K562 (cell line): ENCODE measurements around the gene ARHGAP31. TPM values are rescaled to one million over a fixed set of nuclear protein-coding genes. Genes with fewer than 3 reads are reported as not detected.

ENCODE experiments used
- ATAC-seq: fragments of 200-7000 bp; cut with Tn5 transposase; 3 replicates; pipeline ENCODE4 v1.9.1; 2020; ENCODE audit warnings: moderate library complexity
- BruUV-seq: library from RNA; stranded (reverse); fragments of 400-500 nt; replicated peaks from 2 replicates; lab custom pipeline; 2021; lab: Mats Ljungman, UMichigan
- CTCF ChIA-PET: fragments of 300-600 bp; formaldehyde crosslinking; extraction: SDS; loops from one replicate; lab custom pipeline; 2021; ENCODE audit warnings: low intra/inter-chr PET ratio; lab: Yijun Ruan, JAX
- POLR2A ChIA-PET: fragments of 300-600, 350-650 bp; sonication (Branson Sonifier 250); formaldehyde crosslinking; extraction: SDS; loops from one replicate; lab custom pipeline; 2021; ENCODE audit warnings: antibody characterized with exemption, inconsistent platforms; lab: Yijun Ruan, JAX
- DNase-seq, 4 experiments: peaks; one replicate each; pipeline versions ENCODE4 v3.0.0 to v3.0.0-alpha.2; 2011 to 2018; ENCODE audit warnings: low spot score in 3 of 4, mixed read lengths in 3 of 4; ENCODE audit errors: extremely low read depth in 1 of 4
- FAIRE-seq: peaks from 2 replicates; lab custom pipeline; 2011; peaks lifted over from hg19 to GRCh38; lab: Jason Lieb, UNC
- H2AFZ ChIP-seq: 2 replicates; pipeline ENCODE4 v1.6.0; 2011; ENCODE audit warnings: low read depth, low read length, control low read depth, inconsistent platforms
- H3K27ac ChIP-seq: fragments of 200-600 bp; 3 replicates; pipeline ENCODE4 v1.8.0; 2011; ENCODE audit warnings: low read depth, mild to moderate bottlenecking, control low read depth, inconsistent platforms, low read length, moderate library complexity, mixed read lengths; ENCODE audit errors: extremely low read depth
- H3K27me3 ChIP-seq, 2 experiments: fragments of 300-600 bp in 1 of 2; 2 replicates in 1 of 2; 3 replicates in 1 of 2; pipeline versions ENCODE4 v1.6.0 to v1.8.0; 2011; ENCODE audit warnings: inconsistent platforms in 2 of 2, low read length in 2 of 2, mild to moderate bottlenecking in 1 of 2, mixed read lengths in 1 of 2, moderate library complexity in 1 of 2; ENCODE audit not compliant: control insufficient read depth in 2 of 2, insufficient read depth in 2 of 2
- H3K36me3 ChIP-seq: fragments of 300-600 bp; 3 replicates; pipeline ENCODE4 v1.8.0; 2011; ENCODE audit warnings: mild to moderate bottlenecking, low read length, inconsistent platforms; ENCODE audit not compliant: control insufficient read depth, insufficient read depth
- H3K4me1 ChIP-seq, 2 experiments: fragments of 200-600 bp in 1 of 2; replicated peaks in 1 of 2; 2 replicates in 1 of 2; 3 replicates in 1 of 2; pipeline versions ENCODE4 v1.5.1 to v1.8.0; 2011; ENCODE audit warnings: inconsistent platforms in 2 of 2, low read length in 2 of 2, mild to moderate bottlenecking in 1 of 2, mixed read lengths in 1 of 2, moderate library complexity in 1 of 2; ENCODE audit not compliant: control insufficient read depth in 2 of 2, insufficient read depth in 2 of 2
- H3K4me2 ChIP-seq: 2 replicates; pipeline ENCODE4 v1.6.1; 2011; ENCODE audit warnings: low read length, control low read depth, inconsistent platforms, mixed read lengths; ENCODE audit not compliant: insufficient read depth
- H3K4me3 ChIP-seq: fragments of 200-600 bp; sonication (generic), shearing (Covaris generic); 2 replicates; pipeline ENCODE4 v1.5.1; 2016; ENCODE audit warnings: control low read depth, inconsistent platforms
- H3K79me2 ChIP-seq: fragments of 200-600 bp; 3 replicates; pipeline ENCODE4 v1.8.0; 2011; ENCODE audit warnings: low read length, inconsistent platforms; ENCODE audit not compliant: control insufficient read depth, insufficient read depth
- H3K9ac ChIP-seq, 2 experiments: 2 replicates each; pipeline versions ENCODE4 v1.6.0 to v1.6.1; 2011; ENCODE audit warnings: low read depth in 2 of 2, low read length in 2 of 2, control low read depth in 1 of 2, inconsistent platforms in 1 of 2, mild to moderate bottlenecking in 1 of 2, mixed read lengths in 1 of 2; ENCODE audit not compliant: insufficient read depth in 1 of 2
- H3K9me1 ChIP-seq: one replicate; pipeline ENCODE4 v1.6.0; 2011; ENCODE audit warnings: inconsistent platforms, mild to moderate bottlenecking, low read length, moderate library complexity; ENCODE audit not compliant: control insufficient read depth, insufficient read depth
- H3K9me3 ChIP-seq: replicated peaks from 2 replicates; pipeline ENCODE4 v1.5.1; 2011; ENCODE audit warnings: low read depth, low read length, inconsistent platforms; ENCODE audit not compliant: control insufficient read depth, insufficient read depth
- H4K20me1 ChIP-seq: replicated peaks from 2 replicates; pipeline ENCODE4 v1.6.1; 2011; ENCODE audit warnings: low read length, inconsistent platforms, mixed read lengths; ENCODE audit not compliant: control insufficient read depth, insufficient read depth
- CREB3 ChIP-seq: fragments of 450-650 bp; conservative IDR thresholded peaks from 2 replicates; pipeline ENCODE4 v1.6.1; 2016; ENCODE audit warnings: missing genetic modification characterization, low read depth, mild to moderate bottlenecking, missing compliant biosample characterization, moderate library complexity
- CREM ChIP-seq: IDR thresholded peaks from 2 replicates; pipeline ENCODE4 v1.6.1; 2014; ENCODE audit warnings: antibody characterized with exemption, low read depth
- FIP1L1 ChIP-seq: fragments of 200-400 bp; formaldehyde crosslinking; IDR thresholded peaks from 2 replicates; pipeline ENCODE4 v1.6.1; 2018; ENCODE audit warnings: mild to moderate bottlenecking, low read depth, low read length; ENCODE audit not compliant: poor library complexity, severe bottlenecking
- HDAC1 ChIP-seq, 2 experiments: fragments of 450-650 bp; IDR thresholded peaks; 2 replicates each; pipeline ENCODE4 v1.6.1; 2016 to 2017; ENCODE audit warnings: inconsistent platforms in 1 of 2, mild to moderate bottlenecking in 1 of 2, moderate library complexity in 1 of 2
- HDAC2 ChIP-seq: fragments of 450-650 bp; IDR thresholded peaks from 2 replicates; pipeline ENCODE4 v1.6.1; 2016; ENCODE audit warnings: mild to moderate bottlenecking
- HDAC8 ChIP-seq: fragments of 450-650 bp; IDR thresholded peaks from 2 replicates; pipeline ENCODE4 v1.6.1; 2016; ENCODE audit warnings: mild to moderate bottlenecking, missing genetic modification characterization, moderate library complexity, missing compliant biosample characterization
- IFI16 ChIP-seq: fragments of 250-450 bp; sonication (Bioruptor Pico); IDR thresholded peaks from 2 replicates; pipeline ENCODE4 v2.1.2; 2022; ENCODE audit warnings: mild to moderate bottlenecking, inconsistent platforms
- LEF1 ChIP-seq: fragments of 450-650 bp; IDR thresholded peaks from 2 replicates; pipeline ENCODE4 v1.6.1; 2016; ENCODE audit warnings: mild to moderate bottlenecking
- MITF ChIP-seq: IDR thresholded peaks from 2 replicates; pipeline ENCODE4 v1.6.1; 2014; ENCODE audit warnings: antibody characterized with exemption
- MXD1 ChIP-seq: fragments of 250-450 bp; sonication (Bioruptor Pico); IDR thresholded peaks from 2 replicates; pipeline ENCODE4 v1.8.0; 2021; ENCODE audit warnings: borderline replicate concordance, mild to moderate bottlenecking, moderate library complexity; ENCODE audit not compliant: poor library complexity, severe bottlenecking
- TCF15 ChIP-seq: fragments of 250-450 bp; sonication (Bioruptor Pico); IDR thresholded peaks from 2 replicates; pipeline ENCODE4 v1.8.0; 2022; ENCODE audit warnings: moderate library complexity, mild to moderate bottlenecking, inconsistent platforms
- THAP7 ChIP-seq: fragments of 250-450 bp; sonication (Bioruptor Pico); IDR thresholded peaks from 2 replicates; pipeline ENCODE4 v1.5.0; 2021
- TRIM24 ChIP-seq, 2 experiments: fragments of 450-650 bp; IDR thresholded peaks; 2 replicates each; pipeline ENCODE4 v1.6.1; 2016
- WHSC1 ChIP-seq: IDR thresholded peaks from one replicate; pipeline ENCODE4 v1.6.1; 2012; ENCODE audit warnings: low read length, control low read depth, inconsistent platforms
- ZNF507 ChIP-seq: conservative IDR thresholded peaks from 2 replicates; pipeline ENCODE4 v1.6.1; 2017; ENCODE audit warnings: missing genetic modification characterization, missing compliant biosample characterization
- ZNF639 ChIP-seq, 2 experiments: fragments of 200-800 bp in 1 of 2; sonication (Bioruptor generic) in 1 of 2; sonication (generic) in 1 of 2; formaldehyde crosslinking in 1 of 2; IDR thresholded peaks in 1 of 2; conservative IDR thresholded peaks in 1 of 2; 2 replicates each; pipeline versions ENCODE4 v1.5.0 to v1.6.1; 2016 to 2020; ENCODE audit warnings: missing compliant biosample characterization in 1 of 2, missing genetic modification characterization in 1 of 2, missing genetic modification reagents in 1 of 2
- WGBS: fragments of 100-300 bp; shearing (Covaris generic); methylation state at CpG from one replicate; pipeline ENCODE4 v1.1.6; 2016; ENCODE audit warnings: low coverage, mixed read lengths; ENCODE audit not compliant: insufficient coverage; ENCODE audit errors: missing lambda C conversion rate; 5-methylcytosine and 5-hydroxymethylcytosine counted together
- in situ Hi-C: fragments of 300-500 bp; cut with MboI; formaldehyde crosslinking; loops from 4 replicates; pipeline ENCODE4 v1.15.0; 2018; ENCODE audit warnings: inconsistent platforms, mixed read lengths
- intact Hi-C: fragments of 100-400 bp; cut with micrococcal nuclease; formaldehyde crosslinking; loops from 2 replicates; pipeline ENCODE4 v1.14.2; 2022
- polyA plus RNA-seq, 8 experiments: library from polyadenylated mRNA; depleted of rRNA in 4 of 8; stranded (reverse) in 5 of 8; unstranded in 3 of 8; fragments of >200 nt; fragmentation: Nextera tagmentation in 2 of 8; fragmentation: Illumina TruSeq in 1 of 8; extraction: Ambion mirVana in 2 of 8; extraction: Trizol in 1 of 8; gene quantifications; 2 replicates each; pipeline versions ENCODE4 v1.2.1 to v1.2.3, GENCODE V29; 2011 to 2014; ENCODE audit warnings: inconsistent platforms in 1 of 8, missing spikeins in 1 of 8
- total RNA-seq, 7 experiments: library from RNA; depleted of rRNA in 6 of 7; stranded (reverse); fragments of >200 nt in 6 of 7; fragmentation: Illumina TruSeq in 2 of 7; extraction: Trizol in 2 of 7; gene quantifications; 2 replicates each; pipeline versions ENCODE4 v1.2.1 to v1.2.3, GENCODE V29; 2011 to 2021; ENCODE audit warnings: low replicate concordance in 1 of 7

The ARHGAP31 gene
- total and polyA plus RNA-seq, 9 of the 15 experiments (the other 6 are each of a cell fraction or from before 2014, with no cell fraction given) = under 0.01 to 0.13 (median 0.06) TPM; not detected in 5

- BruUV-seq = no TSS peak
- ATAC-seq (no peak), FAIRE-seq (no peak), DNase-seq (no peak)
- Histone ChIP-seq H3K36me3 (no peaks in the 10 kb centered on the region), H3K9me3 (no peaks in the 10 kb centered on the region), H2AFZ (no peak overlapping the region), H3K27me3 (peaks cover 0 to 10% of the 10 kb centered on the region in 2 experiments; a peak in 2 of 5 replicates), H3K4me2 (no peak overlapping the region), H3K27ac (no peak overlapping the region), H3K9me1 (no peaks in the 10 kb centered on the region), H3K4me3 (no peak overlapping the region), H3K4me1 (no peaks in the 10 kb centered on the region), H4K20me1 (no peaks in the 10 kb centered on the region; the same call in 1 of the 2 replicates), H3K79me2 (no peaks in the 10 kb centered on the region), H3K9ac (no peak overlapping the region)
- intact Hi-C loops (no loop called here), in situ Hi-C loops (no loop called here)
- 28% methylated on average over 3 of the region's 3 CpGs for WGBS
- ChIA-PET POLR2A (no interaction called here), CTCF (no interaction called here)
- TF ChIP-seq IFI16 (CRISPR knock-in tag) (no peak), TRIM24 (IDR thresholded peaks at IDR 0.05) (no peak), MITF (no peak), HDAC1 (IDR thresholded peaks at IDR 0.05) (no peak), ZNF639 (CRISPR knock-in tag; conservative IDR thresholded peaks at IDR 0.05 in 1 of 2, IDR thresholded peaks at IDR 0.05 in 1 of 2) (no peak), FIP1L1 (no peak), WHSC1 (no peak), HDAC2 (no peak), CREB3 (tag) (no peak), LEF1 (no peak), HDAC8 (tag) (no peak), ZNF507 (tag) (no peak), TCF15 (CRISPR knock-in tag) (no peak), CREM (no peak), THAP7 (no peak), MXD1 (no peak)
These were observed 114.2 kb downstream of the ARHGAP31 start for GRCh38 chr3:119408243-119408950.
